Kidney (tissue), 14 donors: ENCODE data around the gene LSMEM2. TPM values are rescaled to one million over a fixed set of nuclear protein-coding genes. Genes with fewer than 3 reads are reported as not detected.
A peak's percentile ranks its signal among the peaks of the same experiment; 100 is the strongest.

ENCODE experiments used
- DNase-seq, 5 donors: peaks; one replicate each; pipeline ENCODE4 v3.0.0-alpha.2; 2013 to 2020
- FAIRE-seq: peaks from 2 replicates; lab custom pipeline; 2012; peaks lifted over from hg19 to GRCh38; lab: Jason Lieb, UNC
- H3K27ac ChIP-seq, 2 donors: one replicate each; pipeline ENCODE4 v1.7.0; 2013; ENCODE audit warnings: low read depth in 2 of 2, low read length in 2 of 2, inconsistent platforms in 1 of 2
- H3K27me3 ChIP-seq: one replicate; pipeline ENCODE4 v1.7.1; 2013; ENCODE audit warnings: low read length, inconsistent platforms; ENCODE audit not compliant: control insufficient read depth, insufficient read depth
- H3K36me3 ChIP-seq, 3 donors: one replicate each; pipeline versions ENCODE4 v1.7.0 to v1.7.1; 2013; ENCODE audit warnings: low read length in 3 of 3, control low read depth in 1 of 3, inconsistent platforms in 1 of 3; ENCODE audit not compliant: insufficient read depth in 3 of 3, control insufficient read depth in 2 of 3
- H3K4me1 ChIP-seq, 3 donors: one replicate each; pipeline versions ENCODE4 v1.7.0 to v1.7.1; 2013; ENCODE audit warnings: low read length in 3 of 3, inconsistent platforms in 1 of 3, low read depth in 1 of 3; ENCODE audit not compliant: control insufficient read depth in 2 of 3, insufficient read depth in 2 of 3
- H3K4me3 ChIP-seq, 3 donors: one replicate each; pipeline versions ENCODE4 v1.7.0 to v1.8.1; 2013; ENCODE audit warnings: low read length in 3 of 3, control low read depth in 1 of 3, inconsistent platforms in 1 of 3
- H3K9ac ChIP-seq, 3 donors: one replicate each; pipeline versions ENCODE4 v1.7.0 to v1.7.1; 2013; ENCODE audit warnings: low read length in 3 of 3, control low read depth in 1 of 3, inconsistent platforms in 1 of 3
- H3K9me3 ChIP-seq, 3 donors: one replicate each; pipeline versions ENCODE4 v1.7.0 to v1.7.1; 2013; ENCODE audit warnings: low read length in 3 of 3, control low read depth in 1 of 3, inconsistent platforms in 1 of 3; ENCODE audit not compliant: control insufficient read depth in 2 of 3, insufficient read depth in 1 of 3
- CTCF ChIP-seq: IDR thresholded peaks from 3 replicates; pipeline ENCODE4 v1.5.1; 2012; ENCODE audit warnings: mild to moderate bottlenecking, moderate library complexity, borderline replicate concordance; ENCODE audit not compliant: insufficient read depth; ENCODE audit errors: extremely low read depth
- intact Hi-C: fragments of 100-400 bp; cut with DNase I; formaldehyde crosslinking; loops from one replicate; pipeline ENCODE4 v1.11.1; 2022
- polyA plus RNA-seq: library from polyadenylated mRNA; stranded (reverse); fragments of 350-450 nt; fragmentation: Illumina TruSeq; extraction: RNeasy Lipid Tissue Mini Kit (QIAGEN cat#74804); gene quantifications from one replicate; pipeline ENCODE4 v1.2.3, GENCODE V29; 2014; ENCODE audit warnings: low read depth, low replicate concordance; ENCODE audit not compliant: insufficient read depth
- total RNA-seq: library from RNA; stranded (reverse); fragmentation: NEBNext Ultra II Directional; extraction: Animal tissue kit (Norgen Biotek cat#: 25700); gene quantifications from one replicate; pipeline ENCODE4 v1.2.1, GENCODE V29; 2021
- donor health status: control.
- donor health status: control.
- donor health status: control.
- donor health status: control.
- donor health status: control.
- donor health status: DM: yes; HTN: yes; CAD: no.
- donor health status: Normal renal cell carcinoma (clear cell type).

The LSMEM2 gene
- total and polyA plus RNA-seq, 2 donors from 2014 or later: 0.22 to 0.62 TPM

GRCh38 chr3:50322115-50322385 lies 43.2 kb downstream of the LSMEM2 start:
- DNase-seq: no peak
- no peak for FAIRE-seq
- Histone ChIP-seq H3K4me1 (peaks cover 3 to 53% (median 30%) of the 10 kb centered on the region in 3 donors), H3K9ac (peak overlapping the region; percentile 10 to 81 (median 44)), H3K9me3 (no peaks in the 10 kb centered on the region), H3K27ac (peak overlapping the region; percentile 86 to 87), H3K27me3 (no peaks in the 10 kb centered on the region), H3K36me3 (peaks cover 6 to 29% (median 15%) of the 10 kb centered on the region in 3 donors), H3K4me3 (peak overlapping the region; percentile 1 to 98 (median 71))
- intact Hi-C loops: no loop called here
- TF ChIP-seq CTCF: no peak

- DNase-seq: peak; percentile 43 to 91 (median 69)
- Histone ChIP-seq H3K4me3 (peak within 1 kb of the TSS; percentile 71 to 98 (median 78)), H3K36me3 (peaks cover 3 to 24% (median 12%) of the 10 kb centered on the region in 3 donors), H3K9me3 (no peaks in the 10 kb centered on the region), H3K27me3 (no peaks in the 10 kb centered on the region), H3K27ac (peak within 1 kb of the TSS; percentile 97 to 99), H3K9ac (peak within 1 kb of the TSS; percentile 44 to 85 (median 51)), H3K4me1 (peaks cover 3 to 54% (median 30%) of the 10 kb centered on the region in 3 donors)
- intact Hi-C loops: no loop called here
- FAIRE-seq: no peak
- TF ChIP-seq CTCF: no peak
Measured at GRCh38 chr3:50322386-50323091, 43.7 kb downstream of the LSMEM2 start, which contains the start of gene HYAL2. HYAL2 (minus strand) TSS chr3:50322745; CDS start chr3:50320489, 2,256 bp downstream.

- Histone ChIP-seq H3K4me1 (peaks cover 3 to 52% (median 30%) of the 10 kb centered on the region in 3 donors), H3K9me3 (no peaks in the 10 kb centered on the region), H3K9ac (peak overlapping the region in 1 of 3 donors; percentile 81), H3K27ac (peak overlapping the region; percentile 86 to 87), H3K36me3 (peaks cover 3 to 21% (median 12%) of the 10 kb centered on the region in 3 donors), H3K27me3 (no peaks in the 10 kb centered on the region), H3K4me3 (peak overlapping the region in 1 of 3 donors; percentile 98)
- FAIRE-seq (no peak), DNase-seq (peak in 2 of 5 donors; percentile 19 to 71)
- no peak for TF ChIP-seq CTCF
- intact Hi-C loops: no loop called here
Measured at GRCh38 chr3:50323092-50323600, 44.3 kb downstream of the LSMEM2 start.
